Mesenteric fat pad (tissue), 1 donor: ENCODE data around the gene NPAS2. TPM values are rescaled to one million over a fixed set of nuclear protein-coding genes. Genes with fewer than 3 reads are reported as not detected.

Source experiments
- DNase-seq: peaks from one replicate; pipeline ENCODE4 v3.0.0-alpha.2; 2020; ENCODE audit warnings: low spot score
- total RNA-seq: library from RNA; stranded (reverse); fragmentation: NEBNext Ultra II Directional; extraction: Animal tissue kit (Norgen Biotek cat#: 25700); gene quantifications from one replicate; pipeline ENCODE4 v1.2.1, GENCODE V29; 2021
- donor health status: DM: yes; HTN: yes; CAD: no.

NPAS2 gene
- total RNA-seq, 1 donor from 2014 or later, result 32.1 TPM

GRCh38 chr2:100796499-100797100 lies 23.3 kb upstream of the NPAS2 start:
- DNase-seq, result no peak

DNA sequence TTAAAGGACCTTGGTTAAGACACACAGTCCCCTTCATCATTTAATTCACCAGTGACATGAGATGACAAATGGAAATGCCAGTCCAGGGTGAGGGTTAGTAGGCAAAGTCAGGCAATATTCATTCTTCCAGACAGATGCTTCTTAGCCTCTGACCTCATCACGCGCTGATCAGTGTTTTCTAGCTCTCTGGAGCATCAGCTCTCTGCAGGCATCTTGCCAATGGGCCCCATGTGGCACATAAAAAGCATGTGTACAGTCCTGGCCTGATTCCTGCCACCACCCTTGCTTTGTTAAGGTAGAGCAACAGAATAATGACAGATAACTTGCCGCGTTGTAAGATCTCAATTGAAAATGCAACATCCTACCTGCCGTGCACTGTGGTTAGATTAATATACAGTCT lies 20.3 kb upstream of the NPAS2 start:
- DNase-seq, result no peak

DNA sequence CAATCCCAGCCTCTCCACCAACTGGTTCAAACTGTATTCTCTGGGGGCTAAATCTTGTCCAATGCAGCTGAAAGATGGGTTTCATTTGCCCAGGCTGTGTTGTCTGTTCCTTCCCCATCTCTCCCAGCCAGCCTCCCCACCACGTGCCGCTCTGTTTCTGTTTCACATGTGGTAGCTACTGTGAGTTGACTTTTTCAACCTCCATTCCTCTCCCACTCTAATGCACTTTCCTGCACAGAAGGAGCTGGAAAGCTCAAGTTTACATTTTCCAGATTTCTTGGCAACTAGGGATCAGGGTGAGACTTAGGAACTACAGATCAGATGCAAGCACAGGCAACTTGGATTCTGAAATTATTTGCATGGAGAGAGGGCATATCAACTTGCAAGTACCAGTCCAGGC lies 19.0 kb upstream of the NPAS2 start:
- DNase-seq, result no peak

GRCh38 chr2:100801402-100801801 lies 18.5 kb upstream of the NPAS2 start:
- DNase-seq, result no peak

DNA sequence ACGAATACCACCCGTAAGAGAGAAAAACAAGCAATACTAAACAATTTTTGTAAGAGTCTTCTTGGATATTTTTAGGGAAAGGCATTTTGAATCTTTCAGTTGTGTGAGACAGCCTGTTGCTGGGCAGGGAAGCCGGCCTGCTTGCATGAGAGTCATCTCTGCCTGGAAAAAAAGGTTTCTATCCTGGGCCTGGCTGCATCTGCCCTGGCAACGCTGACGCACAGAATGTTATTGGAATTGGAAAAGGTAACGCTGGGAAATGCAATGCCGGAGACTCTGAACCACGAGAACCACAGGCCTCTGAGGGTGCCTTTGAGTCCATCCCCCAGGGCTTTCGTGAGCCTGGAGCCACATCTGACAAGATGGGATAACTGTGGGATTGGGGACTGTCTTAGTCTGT lies 17.9 kb upstream of the NPAS2 start:
- no peak for DNase-seq

- no peak for DNase-seq
Measured at GRCh38 chr2:100803334-100803733, 16.6 kb upstream of the NPAS2 start.

DNA sequence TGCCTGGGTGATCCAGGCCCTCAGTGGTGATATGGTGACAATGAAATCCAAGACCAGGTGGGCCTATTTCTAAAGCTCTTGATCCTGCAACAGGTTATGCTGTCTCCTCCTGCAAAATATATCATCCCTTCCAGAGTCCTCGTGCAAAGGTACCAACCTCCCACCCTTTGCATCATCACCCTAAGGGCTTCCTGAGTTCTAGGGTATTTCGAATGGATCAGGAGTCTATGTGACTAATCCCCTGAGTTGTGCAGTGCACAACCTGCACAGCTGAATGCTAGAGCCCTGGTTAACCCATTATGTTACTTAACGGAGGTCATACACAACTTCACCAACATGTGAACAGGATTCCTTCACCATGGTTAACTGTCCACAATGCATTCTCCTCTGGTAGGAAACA lies 13.4 kb upstream of the NPAS2 start:
- DNase-seq, result no peak

- no peak for DNase-seq
Measured at GRCh38 chr2:100807707-100808106, 12.2 kb upstream of the NPAS2 start.

GRCh38 chr2:100808582-100808981 lies 11.4 kb upstream of the NPAS2 start:
- no peak for DNase-seq

- DNase-seq, result no peak
Measured at GRCh38 chr2:100809506-100809905, 10.4 kb upstream of the NPAS2 start.

GRCh38 chr2:100810603-100811145 lies 9.3 kb upstream of the NPAS2 start:
- DNase-seq, result no peak

GRCh38 chr2:100812116-100812515 lies 7.8 kb upstream of the NPAS2 start:
- no peak for DNase-seq

- DNase-seq, result no peak
Measured at GRCh38 chr2:100812573-100812972, 7.4 kb upstream of the NPAS2 start.

- DNase-seq, result no peak
Measured at GRCh38 chr2:100813527-100813926, 6.4 kb upstream of the NPAS2 start.

- no peak for DNase-seq
Measured at GRCh38 chr2:100814043-100814442, 5.9 kb upstream of the NPAS2 start.

DNA sequence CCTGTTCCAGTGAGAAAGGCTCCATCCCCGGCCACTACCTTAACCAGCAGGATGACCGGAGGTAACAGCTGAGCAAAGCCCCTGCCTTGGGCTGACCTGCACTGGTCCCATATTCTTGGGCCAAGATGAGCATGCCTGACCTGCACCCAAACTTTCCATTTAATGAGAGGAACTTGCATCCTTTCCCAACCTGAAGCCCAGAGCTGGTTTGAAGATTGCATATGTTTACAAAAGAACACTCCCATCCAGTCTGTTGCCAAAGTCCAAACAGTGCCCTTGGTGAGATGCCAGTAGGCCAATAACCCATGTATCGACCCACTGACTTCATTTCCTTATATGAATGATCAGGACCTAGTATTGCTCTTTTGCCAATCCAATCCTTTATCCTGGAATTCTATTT lies 5.5 kb upstream of the NPAS2 start:
- DNase-seq, result no peak

- no peak for DNase-seq
Measured at GRCh38 chr2:100817388-100817985, 2.5 kb upstream of the NPAS2 start.

GRCh38 chr2:100818003-100818605 lies 1.8 kb upstream of the NPAS2 start:
- no peak for DNase-seq

DNA sequence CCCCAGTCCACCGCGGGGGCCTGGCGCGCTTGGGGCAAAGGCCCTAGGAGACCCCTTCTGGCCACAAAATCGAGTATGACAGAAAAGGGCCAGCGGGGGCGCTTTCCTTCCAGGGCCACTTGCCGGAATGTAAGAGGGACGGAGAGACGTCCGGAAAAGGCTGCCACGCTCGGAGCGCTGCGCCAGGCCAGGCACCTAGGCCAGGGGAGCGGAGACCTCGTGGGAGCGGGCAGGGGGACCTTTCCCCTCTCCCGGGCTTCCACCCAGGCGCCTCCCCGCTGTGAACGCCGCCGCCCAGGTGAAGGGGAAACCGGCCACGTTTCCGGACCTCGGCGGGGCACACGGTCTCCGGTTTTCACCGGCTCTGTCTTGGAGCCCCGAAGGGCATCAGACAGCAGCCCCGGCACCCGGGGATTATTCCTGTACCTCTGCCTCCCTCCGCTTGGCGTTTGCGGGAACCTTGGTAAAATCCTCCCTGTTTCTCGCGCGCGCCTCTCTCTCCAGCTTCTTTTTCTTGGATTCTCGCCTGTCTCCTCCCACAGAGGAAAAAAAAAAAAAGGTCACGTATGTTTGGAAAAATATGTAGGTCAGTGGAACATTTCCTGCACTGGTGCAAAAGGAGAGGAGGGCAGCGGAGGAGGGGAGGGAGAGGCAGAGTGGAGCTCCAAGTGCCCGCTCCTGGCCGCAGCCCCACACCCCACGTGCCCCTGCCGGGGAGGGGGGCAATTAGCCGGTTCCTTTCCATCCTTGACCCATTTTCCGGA lies 1.2 kb upstream of the NPAS2 start:
- DNase-seq, result no peak

- DNase-seq, result no peak
Measured at GRCh38 chr2:100820273-100820522, 259 bp downstream of the NPAS2 start.

- no peak for DNase-seq
Measured at GRCh38 chr2:100820523-100821254, 750 bp downstream of the NPAS2 start.
